H1 (cell line): Measurements from ENCODE around the gene INSM1. TPM values are rescaled to one million over a fixed set of nuclear protein-coding genes. Genes with fewer than 3 reads are reported as not detected.

Experiments
- CTCF ChIA-PET: fragments of 300-600 bp; sonication (Branson Sonifier 250); formaldehyde crosslinking; loops from one replicate; lab custom pipeline; 2021; ENCODE audit not compliant: partially characterized antibody; lab: Charles Lee
- POLR2A ChIA-PET: fragments of 300-600 bp; sonication (Branson Sonifier 250); formaldehyde crosslinking; loops from one replicate; lab custom pipeline; 2021; ENCODE audit warnings: inconsistent platforms; ENCODE audit not compliant: partially characterized antibody; lab: Charles Lee
- DNase-seq, 2 experiments: peaks; one replicate each; pipeline versions ENCODE4 v3.0.0 to v3.0.0-alpha.2; 2010 to 2022; ENCODE audit warnings: low spot score in 2 of 2, low read depth in 1 of 2, mixed read lengths in 1 of 2
- FAIRE-seq: peaks from 2 replicates; lab custom pipeline; 2011; peaks lifted over from hg19 to GRCh38; lab: Jason Lieb, UNC
- H2AFZ ChIP-seq: 2 replicates; pipeline ENCODE4 v1.8.1; 2012; ENCODE audit warnings: low read length, inconsistent platforms
- H2AK5ac ChIP-seq: 2 replicates; pipeline ENCODE4 v1.6.1; 2013; ENCODE audit warnings: low read depth, low read length
- H2BK120ac ChIP-seq: replicated peaks from 2 replicates; pipeline ENCODE3; 2013; ENCODE audit warnings: low read depth, low read length, inconsistent platforms
- H2BK12ac ChIP-seq: 2 replicates; pipeline ENCODE4 v1.6.1; 2013; ENCODE audit warnings: low read depth, low read length
- H2BK15ac ChIP-seq: 2 replicates; pipeline ENCODE4 v1.6.1; 2013; ENCODE audit warnings: low read length
- H2BK20ac ChIP-seq: 2 replicates; pipeline ENCODE4 v1.6.1; 2013; ENCODE audit warnings: low read length
- H2BK5ac ChIP-seq: 2 replicates; pipeline ENCODE4 v1.6.1; 2013; ENCODE audit warnings: low read depth, low read length
- H3K14ac ChIP-seq: 2 replicates; pipeline ENCODE4 v1.6.1; 2013; ENCODE audit warnings: inconsistent platforms; ENCODE audit not compliant: insufficient read length
- H3K18ac ChIP-seq: 2 replicates; pipeline ENCODE4 v1.6.1; 2013; ENCODE audit warnings: low read length; ENCODE audit errors: extremely low read depth
- H3K23ac ChIP-seq: 2 replicates; pipeline ENCODE4 v1.6.1; 2013; ENCODE audit warnings: inconsistent platforms; ENCODE audit not compliant: insufficient read length
- H3K23me2 ChIP-seq: 2 replicates; pipeline ENCODE4 v1.6.1; 2013; ENCODE audit warnings: low read depth, low read length
- H3K27ac ChIP-seq: 2 replicates; pipeline ENCODE4 v1.6.1; 2011; ENCODE audit warnings: low read depth, low read length, inconsistent platforms
- H3K27me3 ChIP-seq, 4 experiments: replicated peaks in 1 of 4; 1 replicate in 1 of 4; 2 replicates in 3 of 4; pipeline versions ENCODE4 v1.6.1 to v1.8.1; 2011 to 2013; ENCODE audit warnings: low read length in 3 of 4, mild to moderate bottlenecking in 3 of 4, inconsistent platforms in 2 of 4, mixed read lengths in 2 of 4, moderate library complexity in 1 of 4; ENCODE audit not compliant: control insufficient read depth in 3 of 4, insufficient read depth in 3 of 4; ENCODE audit errors: extremely low read depth in 1 of 4
- H3K36me3 ChIP-seq, 4 experiments: 2 replicates each; pipeline versions ENCODE4 v1.6.1 to v1.8.1; 2011 to 2013; ENCODE audit warnings: mild to moderate bottlenecking in 4 of 4, low read length in 3 of 4, moderate library complexity in 2 of 4, control low read depth in 1 of 4, inconsistent platforms in 1 of 4; ENCODE audit not compliant: insufficient read depth in 4 of 4, control insufficient read depth in 2 of 4
- H3K4ac ChIP-seq: replicated peaks from 2 replicates; pipeline ENCODE3; 2013; ENCODE audit warnings: low read length, low read depth, mixed read lengths, inconsistent platforms; ENCODE audit not compliant: insufficient read length
- H3K4me1 ChIP-seq, 4 experiments: replicated peaks in 1 of 4; 1 replicate in 1 of 4; 2 replicates in 3 of 4; pipeline versions ENCODE4 v1.6.1 to v1.8.1; 2011 to 2013; ENCODE audit warnings: low read length in 3 of 4, inconsistent platforms in 2 of 4, mixed read lengths in 1 of 4; ENCODE audit not compliant: insufficient read depth in 4 of 4, control insufficient read depth in 3 of 4
- H3K4me2 ChIP-seq, 2 experiments: 2 replicates each; pipeline versions ENCODE4 v1.6.1 to v1.8.1; 2011 to 2013; ENCODE audit warnings: low read depth in 2 of 2, low read length in 2 of 2, control low read depth in 1 of 2, inconsistent platforms in 1 of 2, mild to moderate bottlenecking in 1 of 2; ENCODE audit not compliant: insufficient read depth in 1 of 2
- H3K4me3 ChIP-seq, 4 experiments: fragments of 200-600, 300-600 bp in 1 of 4; sonication (generic), shearing (Covaris generic), sonication (Bioruptor Twin) in 1 of 4; 2 replicates each; pipeline versions ENCODE4 v1.5.1 to v1.8.1; 2011 to 2016; ENCODE audit warnings: low read length in 4 of 4, low read depth in 3 of 4, control low read depth in 2 of 4, inconsistent platforms in 2 of 4, mild to moderate bottlenecking in 2 of 4, mixed read lengths in 1 of 4, moderate library complexity in 1 of 4; ENCODE audit not compliant: insufficient read depth in 2 of 4; ENCODE audit errors: extremely low read depth in 1 of 4
- H3K56ac ChIP-seq: replicated peaks from 2 replicates; pipeline ENCODE3; 2013; ENCODE audit warnings: low read depth, mild to moderate bottlenecking, mixed read lengths, low read length, inconsistent platforms; ENCODE audit not compliant: insufficient read length
- H3K79me1 ChIP-seq: 2 replicates; pipeline ENCODE4 v1.6.1; 2013; ENCODE audit warnings: low read depth, low read length, control low read depth
- H3K79me2 ChIP-seq, 2 experiments: 2 replicates each; pipeline versions ENCODE4 v1.6.1 to v1.8.1; 2012 to 2013; ENCODE audit warnings: low read length in 2 of 2, mild to moderate bottlenecking in 2 of 2, inconsistent platforms in 1 of 2; ENCODE audit not compliant: insufficient read depth in 2 of 2, control insufficient read depth in 1 of 2
- H3K9ac ChIP-seq, 4 experiments: replicated peaks in 1 of 4; 1 replicate in 1 of 4; 2 replicates in 3 of 4; pipeline versions ENCODE4 v1.6.1 to v1.8.1; 2011 to 2013; ENCODE audit warnings: low read depth in 3 of 4, low read length in 3 of 4, control low read depth in 2 of 4, mild to moderate bottlenecking in 2 of 4, moderate library complexity in 2 of 4, inconsistent platforms in 1 of 4; ENCODE audit errors: extremely low read depth in 1 of 4
- H3K9me3 ChIP-seq, 2 experiments: 2 replicates each; pipeline versions ENCODE4 v1.6.1 to v1.8.1; 2012 to 2013; ENCODE audit warnings: mild to moderate bottlenecking in 2 of 2, moderate library complexity in 2 of 2, control low read depth in 1 of 2, inconsistent platforms in 1 of 2, low read depth in 1 of 2, low read length in 1 of 2, mixed read lengths in 1 of 2; ENCODE audit not compliant: insufficient read depth in 2 of 2
- H4K20me1 ChIP-seq, 2 experiments: replicated peaks in 1 of 2; 2 replicates each; pipeline versions ENCODE3 to v1.8.1; 2011 to 2013; ENCODE audit warnings: inconsistent platforms in 2 of 2, low read length in 2 of 2, mild to moderate bottlenecking in 1 of 2; ENCODE audit not compliant: insufficient read depth in 2 of 2, control insufficient read depth in 1 of 2
- H4K5ac ChIP-seq: 2 replicates; pipeline ENCODE4 v1.6.1; 2013; ENCODE audit warnings: low read length, low read depth, mixed read lengths, inconsistent platforms; ENCODE audit not compliant: insufficient read length
- H4K8ac ChIP-seq: 2 replicates; pipeline ENCODE4 v1.8.0; 2013; ENCODE audit warnings: mild to moderate bottlenecking, moderate library complexity, low read length, inconsistent platforms; ENCODE audit not compliant: insufficient read depth; ENCODE audit errors: extremely low read depth
- H4K91ac ChIP-seq: replicated peaks from 2 replicates; pipeline ENCODE3; 2013; ENCODE audit warnings: low read length, mixed read lengths, inconsistent platforms; ENCODE audit not compliant: insufficient read length
- BCL11A ChIP-seq, 2 experiments: IDR thresholded peaks; one replicate each; pipeline ENCODE4 v1.6.1; 2011; ENCODE audit warnings: low read depth in 2 of 2, low read length in 2 of 2, mild to moderate bottlenecking in 2 of 2
- CREB1 ChIP-seq: IDR thresholded peaks from 2 replicates; pipeline ENCODE4 v1.6.1; 2012; ENCODE audit warnings: inconsistent platforms
- EP300 ChIP-seq, 2 experiments: IDR thresholded peaks; 1 replicate in 1 of 2; 2 replicates in 1 of 2; pipeline ENCODE4 v1.6.1; 2011 to 2012; ENCODE audit warnings: low read depth in 2 of 2, low read length in 2 of 2, mild to moderate bottlenecking in 2 of 2, borderline replicate concordance in 1 of 2, inconsistent platforms in 1 of 2, moderate library complexity in 1 of 2
- EZH2 ChIP-seq: fragments of 200-600 bp; sonication (generic); IDR thresholded peaks from 2 replicates; pipeline ENCODE4 v1.7.1; 2012; ENCODE audit warnings: low read depth, mild to moderate bottlenecking, moderate library complexity, low read length, inconsistent platforms; ENCODE audit not compliant: severe bottlenecking
- NANOG ChIP-seq: IDR thresholded peaks from 2 replicates; pipeline ENCODE4 v1.6.1; 2011; ENCODE audit warnings: low read length, low read depth, mild to moderate bottlenecking, inconsistent platforms; ENCODE audit not compliant: insufficient read depth, poor library complexity, severe bottlenecking
- NRF1 ChIP-seq: IDR thresholded peaks from 2 replicates; pipeline ENCODE4 v1.6.1; 2011; ENCODE audit warnings: mild to moderate bottlenecking, low read depth, low read length, improper control_type of control experiment
- RBBP5 ChIP-seq: IDR thresholded peaks from 2 replicates; pipeline ENCODE4 v1.7.1; 2012; ENCODE audit warnings: low read depth, mild to moderate bottlenecking, inconsistent platforms, low read length, moderate library complexity, borderline replicate concordance
- SIN3A ChIP-seq, 2 experiments: IDR thresholded peaks in 1 of 2; conservative IDR thresholded peaks in 1 of 2; 2 replicates each; pipeline ENCODE4 v1.6.1; 2011 to 2012; ENCODE audit warnings: low read length in 2 of 2, improper control_type of control experiment in 1 of 2, low read depth in 1 of 2, mild to moderate bottlenecking in 1 of 2
- SP4 ChIP-seq: IDR thresholded peaks from 2 replicates; pipeline ENCODE4 v1.6.1; 2012; ENCODE audit warnings: low read length, inconsistent platforms
- SUZ12 ChIP-seq: fragments of 200-600 bp; sonication (generic); IDR thresholded peaks from 2 replicates; pipeline ENCODE4 v1.6.1; 2012; ENCODE audit warnings: mild to moderate bottlenecking, inconsistent platforms, low read length, moderate library complexity, mixed read lengths
- TEAD4 ChIP-seq: IDR thresholded peaks from 2 replicates; pipeline ENCODE4 v1.6.1; 2012; ENCODE audit warnings: low read depth, low read length, inconsistent platforms, mixed read lengths
- WGBS, 2 experiments: shearing (Covaris generic) in 1 of 2; methylation state at CpG; one replicate each; pipeline versions ENCODE4 v1.1.6 to v1.1.7; 2013 to 2015; ENCODE audit warnings: low lambda C conversion rate in 2 of 2, mixed read lengths in 2 of 2, inconsistent platforms in 1 of 2, low coverage in 1 of 2, missing lambda C conversion rate in 1 of 2; ENCODE audit not compliant: insufficient replicate concordance in 2 of 2, insufficient coverage in 1 of 2, insufficient read length in 1 of 2; ENCODE audit errors: extremely low coverage in 1 of 2, missing lambda C conversion rate in 1 of 2; 5-methylcytosine and 5-hydroxymethylcytosine counted together
- polyA plus RNA-seq, 7 experiments: library from polyadenylated mRNA; depleted of rRNA in 3 of 7; stranded (reverse) in 5 of 7; unstranded in 2 of 7; fragments of >200 nt in 5 of 7; fragments of 200-250 nt in 2 of 7; gene quantifications; 1 replicate in 5 of 7; 2 replicates in 1 of 7; 4 replicates in 1 of 7; pipeline versions ENCODE4 v1.2.1 to v1.2.3, GENCODE V29; 2011 to 2013; ENCODE audit warnings: missing spikeins in 2 of 7, mixed read lengths in 2 of 7
- total RNA-seq: library from RNA; stranded (reverse); fragmentation: NEBNext Ultra II Directional; extraction: Animal tissue kit (Norgen Biotek cat#: 25700); gene quantifications from 2 replicates; pipeline ENCODE4 v1.2.1, GENCODE V29; 2021
- TF ChIP-seq, protein P1 (sequence below): IDR thresholded peaks from 2 replicates; pipeline ENCODE4 v1.6.1; 2012; ENCODE audit warnings: inconsistent platforms
- TF ChIP-seq, protein P2 (sequence below): IDR thresholded peaks from 2 replicates; pipeline ENCODE4 v1.6.1; 2011; ENCODE audit warnings: low read length, improper control_type of control experiment

INSM1 gene
- total and polyA plus RNA-seq, 2 of the 8 experiments (the other 6 are each of a cell fraction or from before 2014, with no cell fraction given): 0.86 to 2.5 TPM

DNA sequence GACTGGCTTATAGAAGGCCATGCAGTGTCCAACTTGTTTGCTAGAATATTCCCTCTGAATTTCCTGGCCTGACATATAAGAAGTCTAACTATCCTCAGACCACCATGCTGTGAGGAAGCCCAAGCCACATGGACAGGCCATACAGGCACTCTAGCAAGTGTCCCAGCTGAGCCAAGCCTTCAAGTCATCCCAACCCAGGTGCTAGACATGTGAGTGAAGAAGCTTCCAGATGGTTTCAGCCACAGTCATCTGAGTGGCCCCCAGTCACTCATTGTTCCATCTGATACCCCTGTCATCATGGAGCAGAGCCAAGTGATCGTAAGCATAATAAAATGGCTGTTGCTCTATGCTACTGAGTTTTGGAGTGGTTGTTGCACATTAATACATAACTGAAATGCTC lies 46.0 kb upstream of the INSM1 start:
- no peak overlapping the region for H2BK5ac ChIP-seq
- H3K79me1 ChIP-seq: no peaks in the 10 kb centered on the region
- H3K79me2 ChIP-seq: no peaks in the 10 kb centered on the region
- H3K56ac ChIP-seq: no peak overlapping the region
- H3K27ac ChIP-seq: no peak overlapping the region
- no peak overlapping the region for H3K4me2 ChIP-seq
- H2BK12ac ChIP-seq: no peak overlapping the region
- FAIRE-seq (no peak), DNase-seq (no peak)
- H2BK120ac ChIP-seq: no peak overlapping the region
- H2BK20ac ChIP-seq: no peak overlapping the region
- H3K14ac ChIP-seq: no peak overlapping the region
- no peak overlapping the region for H3K23ac ChIP-seq
- WGBS, 2 experiments: 88% methylated on average over 1 of the region's 1 CpG; no CpG with 5 or more reads in 1 of the 2 experiments
- H3K4ac ChIP-seq: no peak overlapping the region
- no peak overlapping the region for H4K91ac ChIP-seq
- no peaks in the 10 kb centered on the region; the same call in 1 of the 2 replicates for H3K23me2 ChIP-seq
- H2AK5ac ChIP-seq: no peak overlapping the region
- H3K9ac ChIP-seq: no peak overlapping the region
- no peak overlapping the region for H3K4me3 ChIP-seq
- H4K8ac ChIP-seq: no peak overlapping the region
- H4K5ac ChIP-seq: no peak overlapping the region
- H3K18ac ChIP-seq: no peak overlapping the region
- no peaks in the 10 kb centered on the region for H3K4me1 ChIP-seq
- ChIA-PET CTCF (no interaction called here), POLR2A (no interaction called here)
- no peak overlapping the region for H2AFZ ChIP-seq
- no peak overlapping the region for H2BK15ac ChIP-seq
- no peaks in the 10 kb centered on the region for H3K9me3 ChIP-seq
- H3K27me3 ChIP-seq: no peaks in the 10 kb centered on the region
- H4K20me1 ChIP-seq: no peaks in the 10 kb centered on the region
- H3K36me3 ChIP-seq: no peaks in the 10 kb centered on the region
- TF ChIP-seq BCL11A (IDR thresholded peaks at IDR 0.05; ENCODE audit: low read depth in 2 of 2, low read length in 2 of 2) (no peak), EZH2 (no peak), SUZ12 (no peak), CREB1 (no peak), SP4 (no peak), NANOG (no peak), SIN3A (conservative IDR thresholded peaks at IDR 0.05 in 1 of 2, IDR thresholded peaks at IDR 0.05 in 1 of 2; ENCODE audit: low read depth in 1 of 2, low read length in 2 of 2) (no peak), RBBP5 (no peak), NRF1 (no peak), EP300 (IDR thresholded peaks at IDR 0.05; ENCODE audit: borderline replicate concordance in 1 of 2, low read depth in 2 of 2, low read length in 2 of 2) (no peak), TEAD4 (no peak)
- TF ChIP-seq, protein P1, sequence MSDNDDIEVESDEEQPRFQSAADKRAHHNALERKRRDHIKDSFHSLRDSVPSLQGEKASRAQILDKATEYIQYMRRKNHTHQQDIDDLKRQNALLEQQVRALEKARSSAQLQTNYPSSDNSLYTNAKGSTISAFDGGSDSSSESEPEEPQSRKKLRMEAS: no peak
- TF ChIP-seq, protein P2, sequence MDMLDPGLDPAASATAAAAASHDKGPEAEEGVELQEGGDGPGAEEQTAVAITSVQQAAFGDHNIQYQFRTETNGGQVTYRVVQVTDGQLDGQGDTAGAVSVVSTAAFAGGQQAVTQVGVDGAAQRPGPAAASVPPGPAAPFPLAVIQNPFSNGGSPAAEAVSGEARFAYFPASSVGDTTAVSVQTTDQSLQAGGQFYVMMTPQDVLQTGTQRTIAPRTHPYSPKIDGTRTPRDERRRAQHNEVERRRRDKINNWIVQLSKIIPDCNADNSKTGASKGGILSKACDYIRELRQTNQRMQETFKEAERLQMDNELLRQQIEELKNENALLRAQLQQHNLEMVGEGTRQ: no peak
